HCT116 (cell line): Measurements from ENCODE around the gene PAK1.

Source experiments
- CTCF ChIP-seq, 3 experiments: fragments of 200-600 bp in 1 of 3; sonication (generic) in 1 of 3; IDR thresholded peaks in 2 of 3; conservative IDR thresholded peaks in 1 of 3; 2 replicates each; pipeline ENCODE4 v1.5.1; 2012 to 2017; ENCODE audit warnings: low read depth in 2 of 3, low read length in 2 of 3, antibody characterized with exemption in 1 of 3, borderline replicate concordance in 1 of 3, control low read depth in 1 of 3, mild to moderate bottlenecking in 1 of 3, mixed read lengths in 1 of 3, mixed run types in 1 of 3, moderate library complexity in 1 of 3; ENCODE audit not compliant: insufficient read depth in 1 of 3
- POLR2A ChIP-seq: IDR thresholded peaks from 2 replicates; pipeline ENCODE4 v1.7.0; 2011; ENCODE audit warnings: borderline replicate concordance; ENCODE audit not compliant: insufficient read depth, insufficient read length; ENCODE audit errors: extremely low read depth
- TCF7L2 ChIP-seq: IDR thresholded peaks from 2 replicates; pipeline ENCODE4 v1.7.0; 2011; ENCODE audit warnings: borderline replicate concordance, inconsistent platforms; ENCODE audit not compliant: insufficient read depth, insufficient read length; ENCODE audit errors: extremely low read depth
- ZBTB33 ChIP-seq: IDR thresholded peaks from 2 replicates; pipeline ENCODE4 v1.6.1; 2011; ENCODE audit warnings: mild to moderate bottlenecking, low read length, moderate library complexity; ENCODE audit not compliant: insufficient replicate concordance; ENCODE audit errors: extremely low read depth

DNA sequence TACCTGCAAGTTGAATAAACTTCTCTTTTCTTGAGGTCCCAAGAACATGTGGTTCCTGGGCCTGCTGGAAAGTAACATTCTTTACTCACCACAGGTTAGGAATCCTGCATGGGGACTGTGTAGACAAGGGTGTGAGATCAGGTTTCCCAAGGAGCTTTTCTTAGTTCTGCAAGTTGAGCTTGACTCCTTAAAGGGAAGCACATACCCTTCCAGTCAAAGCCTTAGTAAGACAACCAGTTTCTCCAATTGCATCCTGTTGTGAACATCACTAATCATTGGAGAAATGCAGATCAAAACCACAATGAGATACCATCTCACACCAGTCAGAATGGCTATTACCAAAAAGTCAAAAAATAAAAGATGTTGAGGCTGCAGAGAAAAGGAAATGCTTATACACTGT, 48.3 kb upstream of the PAK1 start:
- TF ChIP-seq ZBTB33: no peak
- no peak for TF ChIP-seq POLR2A
- no peak for TF ChIP-seq CTCF (IDR thresholded peaks at IDR 0.05 in 2 of 3, conservative IDR thresholded peaks at IDR 0.05 in 1 of 3; ENCODE audit: borderline replicate concordance in 1 of 3, insufficient read depth in 1 of 3, low read depth in 2 of 3, low read length in 2 of 3)
- no peak for TF ChIP-seq TCF7L2
